Left ventricle myocardium inferior (tissue), 1 donor: ENCODE data around the gene ELAVL2. TPM values are rescaled to one million over a fixed set of nuclear protein-coding genes. Genes with fewer than 3 reads are reported as not detected.

Source experiments
- DNase-seq: peaks from one replicate; pipeline ENCODE4 v3.0.0-alpha.2; 2020
- H3K27ac ChIP-seq: fragments of 200-600 bp; replicated peaks from 2 replicates; pipeline ENCODE4 v1.8.0; 2021
- H3K27me3 ChIP-seq: fragments of 200-600 bp; 2 replicates; pipeline ENCODE4 v1.8.0; 2021; ENCODE audit warnings: low read depth
- H3K36me3 ChIP-seq: fragments of 200-600 bp; 2 replicates; pipeline ENCODE4 v1.8.0; 2021
- H3K4me1 ChIP-seq: fragments of 200-600 bp; 2 replicates; pipeline ENCODE4 v1.8.0; 2021
- H3K4me3 ChIP-seq: fragments of 200-600 bp; 2 replicates; pipeline ENCODE4 v1.8.0; 2021; ENCODE audit warnings: mild to moderate bottlenecking, moderate library complexity
- H3K9me3 ChIP-seq: fragments of 200-600 bp; replicated peaks from 2 replicates; pipeline ENCODE4 v1.8.0; 2021
- intact Hi-C: fragments of 100-400 bp; cut with micrococcal nuclease; formaldehyde crosslinking; loops from one replicate; pipeline ENCODE4 v1.11.0; 2022
- total RNA-seq: library from RNA; stranded (reverse); fragmentation: NEBNext Ultra II Directional; extraction: Animal tissue kit (Norgen Biotek cat#: 25700); gene quantifications from one replicate; pipeline ENCODE4 v1.2.1, GENCODE V29; 2021
- TF ChIP-seq, protein P1 (sequence below): fragments of 200-600 bp; IDR thresholded peaks from 2 replicates; pipeline ENCODE4 v1.8.0; 2021; ENCODE audit warnings: antibody characterized with exemption, mild to moderate bottlenecking, borderline replicate concordance
- donor health status: DM: no; HTN: yes; CAD: no; lungs with severe emphysema.

Gene ELAVL2
- total RNA-seq, 1 donor from 2014 or later: 0.08 TPM

DNA sequence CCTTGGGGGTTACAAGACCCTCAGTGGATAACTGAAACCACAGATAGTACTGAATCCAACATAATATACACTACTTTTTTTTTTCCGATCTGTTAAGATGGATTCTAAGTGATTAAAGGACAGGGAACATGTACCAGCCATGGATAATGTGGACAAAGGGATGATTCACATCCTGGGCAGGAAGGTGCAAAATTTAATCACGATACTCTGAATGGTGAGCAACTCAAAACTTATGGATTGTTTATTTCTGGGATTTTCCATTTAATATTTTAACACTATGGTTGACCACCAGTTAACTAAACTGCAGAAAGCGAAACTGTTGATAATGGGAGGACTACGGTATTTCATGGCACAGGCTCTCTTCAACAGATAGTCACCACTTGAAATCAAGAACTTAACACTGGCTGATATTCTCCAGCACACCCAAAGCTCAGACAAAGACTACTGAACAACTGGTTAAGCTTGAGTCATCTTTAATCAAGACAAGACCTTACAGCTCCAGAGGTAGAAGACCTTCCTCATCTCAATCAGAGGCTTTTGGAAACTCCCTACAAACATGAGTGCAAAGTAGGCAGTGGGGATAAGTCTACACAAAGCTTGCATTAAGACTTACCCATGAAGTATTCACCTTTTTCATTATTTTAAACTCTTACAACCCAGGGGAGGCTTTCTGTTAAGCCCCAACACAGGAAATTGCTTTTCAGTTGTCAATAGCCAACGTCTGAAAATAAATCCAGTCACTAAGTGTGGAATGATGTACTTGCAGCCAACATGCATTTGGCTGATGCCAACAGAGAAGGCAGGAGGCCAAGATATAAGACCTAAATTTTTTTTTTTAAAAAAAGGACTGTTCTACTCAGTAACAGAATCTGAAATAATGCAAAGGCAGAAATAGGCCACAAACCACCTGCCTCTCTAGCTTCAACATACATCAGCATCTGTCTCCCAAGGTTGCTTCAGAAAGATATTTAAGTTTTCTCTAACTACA is 78.7 kb downstream of the ELAVL2 start:
- H3K36me3 ChIP-seq: no peaks in the 10 kb centered on the region
- no peaks in the 10 kb centered on the region for H3K9me3 ChIP-seq
- intact Hi-C loops: no loop called here
- H3K4me1 ChIP-seq: no peaks in the 10 kb centered on the region
- no peaks in the 10 kb centered on the region for H3K27me3 ChIP-seq
- DNase-seq: no peak
- no peak overlapping the region for H3K27ac ChIP-seq
- TF ChIP-seq, protein P1, sequence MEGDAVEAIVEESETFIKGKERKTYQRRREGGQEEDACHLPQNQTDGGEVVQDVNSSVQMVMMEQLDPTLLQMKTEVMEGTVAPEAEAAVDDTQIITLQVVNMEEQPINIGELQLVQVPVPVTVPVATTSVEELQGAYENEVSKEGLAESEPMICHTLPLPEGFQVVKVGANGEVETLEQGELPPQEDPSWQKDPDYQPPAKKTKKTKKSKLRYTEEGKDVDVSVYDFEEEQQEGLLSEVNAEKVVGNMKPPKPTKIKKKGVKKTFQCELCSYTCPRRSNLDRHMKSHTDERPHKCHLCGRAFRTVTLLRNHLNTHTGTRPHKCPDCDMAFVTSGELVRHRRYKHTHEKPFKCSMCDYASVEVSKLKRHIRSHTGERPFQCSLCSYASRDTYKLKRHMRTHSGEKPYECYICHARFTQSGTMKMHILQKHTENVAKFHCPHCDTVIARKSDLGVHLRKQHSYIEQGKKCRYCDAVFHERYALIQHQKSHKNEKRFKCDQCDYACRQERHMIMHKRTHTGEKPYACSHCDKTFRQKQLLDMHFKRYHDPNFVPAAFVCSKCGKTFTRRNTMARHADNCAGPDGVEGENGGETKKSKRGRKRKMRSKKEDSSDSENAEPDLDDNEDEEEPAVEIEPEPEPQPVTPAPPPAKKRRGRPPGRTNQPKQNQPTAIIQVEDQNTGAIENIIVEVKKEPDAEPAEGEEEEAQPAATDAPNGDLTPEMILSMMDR: no peak
- no peak overlapping the region for H3K4me3 ChIP-seq

DNA sequence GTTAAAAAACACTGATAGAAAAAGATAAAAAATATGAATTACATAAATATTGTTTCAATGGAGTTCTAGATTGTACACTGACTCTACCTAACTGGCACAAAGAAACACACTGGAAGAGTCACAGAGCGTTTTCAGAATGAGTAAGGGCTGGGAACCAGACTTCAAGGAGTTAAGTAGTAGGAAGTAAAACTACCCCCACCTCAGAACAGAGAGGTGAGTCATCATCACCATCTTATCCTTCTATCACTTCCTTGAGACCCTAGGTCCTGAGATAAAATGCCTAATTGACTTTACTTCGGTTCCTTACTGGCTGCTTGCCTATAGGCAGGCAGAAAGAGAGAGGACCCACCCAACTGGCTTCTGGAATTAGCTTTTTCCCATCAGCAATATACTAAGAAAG is 79.7 kb downstream of the ELAVL2 start:
- DNase-seq: no peak
- intact Hi-C loops: no loop called here
- Histone ChIP-seq H3K27me3 (no peaks in the 10 kb centered on the region), H3K4me1 (no peaks in the 10 kb centered on the region), H3K9me3 (no peaks in the 10 kb centered on the region), H3K27ac (no peak overlapping the region), H3K36me3 (no peaks in the 10 kb centered on the region), H3K4me3 (no peak overlapping the region)
- TF ChIP-seq, protein P1: no peak

DNA sequence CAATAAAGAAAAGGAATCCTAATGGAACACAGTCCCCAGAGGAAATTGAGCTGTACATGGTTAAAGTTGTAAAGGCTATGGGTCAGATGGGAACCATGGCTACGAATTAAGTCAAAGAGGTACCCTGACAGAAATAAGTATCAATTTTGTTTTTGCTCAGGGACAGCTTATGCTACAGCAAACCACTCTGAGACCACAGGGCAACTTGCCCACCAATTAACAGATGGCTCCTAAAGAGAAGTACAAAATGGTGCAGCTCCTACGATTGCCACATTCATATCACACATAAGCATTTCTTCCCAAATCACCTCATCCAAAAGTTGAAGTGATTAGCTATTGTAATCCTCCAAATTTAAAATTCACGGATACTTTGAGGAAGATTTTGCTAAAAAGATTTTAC is 83.0 kb downstream of the ELAVL2 start:
- H3K36me3 ChIP-seq: no peaks in the 10 kb centered on the region
- intact Hi-C loops: no loop called here
- H3K27ac ChIP-seq: no peak overlapping the region
- no peak for DNase-seq
- H3K4me1 ChIP-seq: no peaks in the 10 kb centered on the region
- TF ChIP-seq, protein P1: no peak
- H3K27me3 ChIP-seq: no peaks in the 10 kb centered on the region
- H3K4me3 ChIP-seq: no peak overlapping the region
- H3K9me3 ChIP-seq: no peaks in the 10 kb centered on the region

DNA sequence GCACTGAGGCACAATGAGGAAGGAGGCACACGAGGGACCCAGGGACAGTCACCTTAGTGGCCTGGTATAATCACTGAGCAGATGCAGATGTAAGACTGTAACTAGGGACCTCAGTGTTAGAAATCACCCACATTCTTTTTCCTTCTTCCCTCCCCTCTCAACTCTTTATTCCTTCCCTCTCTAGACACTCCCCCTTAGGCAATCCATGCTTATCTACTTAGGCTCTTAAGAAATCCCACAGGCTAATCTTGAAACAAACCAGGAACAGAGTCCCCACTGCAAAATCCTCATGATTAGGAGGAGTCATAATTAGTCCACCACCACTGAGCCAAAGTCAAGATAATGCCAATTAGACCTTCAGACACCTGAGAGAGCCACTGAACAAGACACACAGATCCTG is 84.7 kb downstream of the ELAVL2 start:
- no peak overlapping the region for H3K27ac ChIP-seq
- DNase-seq: no peak
- H3K4me1 ChIP-seq: no peaks in the 10 kb centered on the region
- no peaks in the 10 kb centered on the region for H3K27me3 ChIP-seq
- H3K9me3 ChIP-seq: no peaks in the 10 kb centered on the region
- no peaks in the 10 kb centered on the region for H3K36me3 ChIP-seq
- TF ChIP-seq, protein P1: no peak
- no peak overlapping the region for H3K4me3 ChIP-seq
- intact Hi-C loops: no loop called here

DNA sequence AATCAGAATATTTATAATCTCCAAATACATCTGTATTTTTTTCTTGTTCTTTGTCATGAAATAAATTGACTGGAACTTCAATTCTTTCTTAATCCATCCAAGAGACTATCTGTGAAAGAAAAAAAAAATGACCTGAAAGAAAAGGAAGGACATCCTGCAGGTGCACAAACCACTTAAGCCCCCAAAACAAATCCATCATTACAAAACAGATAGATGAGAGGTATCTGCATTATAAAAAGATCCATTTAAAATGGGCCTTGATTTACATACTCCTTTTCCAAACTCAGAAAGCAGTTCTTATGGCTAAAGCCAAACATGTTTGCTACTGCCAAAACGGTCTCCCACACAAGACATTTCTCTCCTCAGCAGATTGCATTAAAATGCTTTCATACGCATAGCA is 85.5 kb downstream of the ELAVL2 start:
- TF ChIP-seq, protein P1: no peak
- DNase-seq: no peak
- no peak overlapping the region for H3K27ac ChIP-seq

More for the DNA sequence above, 85.5 kb downstream of the ELAVL2 start:
- Histone ChIP-seq H3K4me3 (no peak overlapping the region), H3K36me3 (no peaks in the 10 kb centered on the region), H3K4me1 (no peaks in the 10 kb centered on the region), H3K27me3 (no peaks in the 10 kb centered on the region), H3K9me3 (no peaks in the 10 kb centered on the region)
- intact Hi-C loops: no loop called here
